ENCODE measurements around the gene ZBP1. TPM values are rescaled to one million over a fixed set of nuclear protein-coding genes. Genes with fewer than 3 reads are reported as not detected.
A peak's percentile ranks its signal among the peaks of the same experiment; 100 is the strongest.

ZBP1 gene
- total RNA-seq, 1 experiment from 2014 or later = not detected

GRCh38 chr20:57654363-57654997 lies 34.3 kb upstream of the ZBP1 start:
- H3K27ac ChIP-seq = no peak overlapping the region
- peaks cover 31% of the 10 kb centered on the region; the same call in 1 of the 2 replicates for H3K79me2 ChIP-seq (ENCODE audit: low read depth)
- TF ChIP-seq EZH2 (IDR thresholded peaks at IDR 0.05; ENCODE audit: low read depth) = no peak
- TF ChIP-seq CTCF (conservative IDR thresholded peaks at IDR 0.05) = peak; percentile 98
- H4K20me1 ChIP-seq (ENCODE audit: insufficient read depth) = peaks cover 70% of the 10 kb centered on the region
- peaks cover 78% of the 10 kb centered on the region for H3F3A ChIP-seq (ENCODE audit: insufficient read depth, low read depth)
- BruUV-seq (replicated peaks) = no TSS peak
- intact Hi-C loops (cut with micrococcal nuclease; ENCODE audit: unreplicated experiment) = loop anchor here (1.0 to 2.0 kb wide), 4 partner anchors 44 to 555 kb away; no protein-coding TSS in a partner anchor
- no peaks in the 10 kb centered on the region for H3K27me3 ChIP-seq (ENCODE audit: insufficient read depth, low read depth)
- H3K4me3 ChIP-seq = no peak overlapping the region
- H3K36me3 ChIP-seq (ENCODE audit: low read depth) = peaks cover 44% of the 10 kb centered on the region
- peak in 1 of 2 experiments; percentile 67 for DNase-seq
- no peak overlapping the region for H2AFZ ChIP-seq
- no peaks in the 10 kb centered on the region for H3K4me1 ChIP-seq (replicated peaks; ENCODE audit: insufficient read depth)
- H3K9me3 ChIP-seq (ENCODE audit: insufficient read depth, low read depth) = no peaks in the 10 kb centered on the region
- ChIA-PET CTCF (no interaction called here), POLR2A (ENCODE audit: unreplicated experiment) (interaction anchor here (0.6 kb wide), 1 partner anchor 13 kb away, joined by 6 read pairs; no protein-coding TSS in a partner anchor)
- H3K4me2 ChIP-seq = no peak overlapping the region
- no peaks in the 10 kb centered on the region for H3K9me2 ChIP-seq (ENCODE audit: insufficient read depth)

GRCh38 chr20:57653910-57654309 lies 33.7 kb upstream of the ZBP1 start:
- 0 out of 2 replicates have a peak, but pooled peaks cover 26% of the 10 kb centered on the region for H3K79me2 ChIP-seq (ENCODE audit: low read depth)
- no TSS peak for BruUV-seq (replicated peaks)

GRCh38 chr20:57653546-57653900 lies 33.3 kb upstream of the ZBP1 start:
- no TSS peak for BruUV-seq (replicated peaks)
- H3K4me1 ChIP-seq (replicated peaks; ENCODE audit: insufficient read depth) = no peaks in the 10 kb centered on the region
- no peak for DNase-seq
- H4K20me1 ChIP-seq (ENCODE audit: insufficient read depth) = peaks cover 67% of the 10 kb centered on the region
- H3K4me3 ChIP-seq = no peak overlapping the region
- H3K4me2 ChIP-seq = no peak overlapping the region
- TF ChIP-seq EZH2 (IDR thresholded peaks at IDR 0.05; ENCODE audit: low read depth) (no peak), CTCF (conservative IDR thresholded peaks at IDR 0.05) (no peak)
- H3K9me3 ChIP-seq (ENCODE audit: insufficient read depth, low read depth) = no peaks in the 10 kb centered on the region
- H3K27me3 ChIP-seq (ENCODE audit: insufficient read depth, low read depth) = no peaks in the 10 kb centered on the region
- no peaks in the 10 kb centered on the region for H3K9me2 ChIP-seq (ENCODE audit: insufficient read depth)
- H3K27ac ChIP-seq = no peak overlapping the region
- POLR2A ChIA-PET (ENCODE audit: unreplicated experiment) = interaction anchor here (0.6 kb wide), 1 partner anchor 767 kb away, joined by 3 read pairs; no protein-coding TSS in a partner anchor
- H3K36me3 ChIP-seq (ENCODE audit: low read depth) = peaks cover 46% of the 10 kb centered on the region; the same call in 1 of the 2 replicates
- intact Hi-C loops (cut with micrococcal nuclease; ENCODE audit: unreplicated experiment) = no loop called here
- H3F3A ChIP-seq (ENCODE audit: insufficient read depth, low read depth) = peaks cover 82% of the 10 kb centered on the region
- H2AFZ ChIP-seq = no peak overlapping the region
- H3K79me2 ChIP-seq (ENCODE audit: low read depth) = 0 out of 2 replicates have a peak, but pooled peaks cover 23% of the 10 kb centered on the region
- CTCF ChIA-PET = no interaction called here

More at GRCh38 chr20:57653910-57654309, 33.7 kb upstream of the ZBP1 start:
- H3K9me2 ChIP-seq (ENCODE audit: insufficient read depth) = no peaks in the 10 kb centered on the region
- H3F3A ChIP-seq (ENCODE audit: insufficient read depth, low read depth) = peaks cover 80% of the 10 kb centered on the region
- intact Hi-C loops (cut with micrococcal nuclease; ENCODE audit: unreplicated experiment) = loop anchor here (1.0 to 2.0 kb wide), 4 partner anchors 45 to 555 kb away; no protein-coding TSS in a partner anchor
- peaks cover 70% of the 10 kb centered on the region for H4K20me1 ChIP-seq (ENCODE audit: insufficient read depth)
- no peaks in the 10 kb centered on the region for H3K9me3 ChIP-seq (ENCODE audit: insufficient read depth, low read depth)
- peaks cover 46% of the 10 kb centered on the region; the same call in 1 of the 2 replicates for H3K36me3 ChIP-seq (ENCODE audit: low read depth)
- no peak overlapping the region for H3K4me2 ChIP-seq
- DNase-seq = no peak
- POLR2A ChIA-PET (ENCODE audit: unreplicated experiment) = interaction anchor here (0.6 kb wide), 2 partner anchors 13 to 767 kb away, joined by 3 to 6 read pairs; no protein-coding TSS in a partner anchor
- TF ChIP-seq CTCF (conservative IDR thresholded peaks at IDR 0.05) (no peak), EZH2 (IDR thresholded peaks at IDR 0.05; ENCODE audit: low read depth) (no peak)
- no peaks in the 10 kb centered on the region for H3K27me3 ChIP-seq (ENCODE audit: insufficient read depth, low read depth)
- CTCF ChIA-PET = no interaction called here
- no peak overlapping the region for H3K4me3 ChIP-seq
- no peak overlapping the region for H2AFZ ChIP-seq
- no peaks in the 10 kb centered on the region for H3K4me1 ChIP-seq (replicated peaks; ENCODE audit: insufficient read depth)
- H3K27ac ChIP-seq = no peak overlapping the region

Data from PC-9 (cell line).